ENCODE results near the gene TULP4. TPM values are rescaled to one million over a fixed set of nuclear protein-coding genes. Genes with fewer than 3 reads are reported as not detected.

Gene TULP4, protein sequence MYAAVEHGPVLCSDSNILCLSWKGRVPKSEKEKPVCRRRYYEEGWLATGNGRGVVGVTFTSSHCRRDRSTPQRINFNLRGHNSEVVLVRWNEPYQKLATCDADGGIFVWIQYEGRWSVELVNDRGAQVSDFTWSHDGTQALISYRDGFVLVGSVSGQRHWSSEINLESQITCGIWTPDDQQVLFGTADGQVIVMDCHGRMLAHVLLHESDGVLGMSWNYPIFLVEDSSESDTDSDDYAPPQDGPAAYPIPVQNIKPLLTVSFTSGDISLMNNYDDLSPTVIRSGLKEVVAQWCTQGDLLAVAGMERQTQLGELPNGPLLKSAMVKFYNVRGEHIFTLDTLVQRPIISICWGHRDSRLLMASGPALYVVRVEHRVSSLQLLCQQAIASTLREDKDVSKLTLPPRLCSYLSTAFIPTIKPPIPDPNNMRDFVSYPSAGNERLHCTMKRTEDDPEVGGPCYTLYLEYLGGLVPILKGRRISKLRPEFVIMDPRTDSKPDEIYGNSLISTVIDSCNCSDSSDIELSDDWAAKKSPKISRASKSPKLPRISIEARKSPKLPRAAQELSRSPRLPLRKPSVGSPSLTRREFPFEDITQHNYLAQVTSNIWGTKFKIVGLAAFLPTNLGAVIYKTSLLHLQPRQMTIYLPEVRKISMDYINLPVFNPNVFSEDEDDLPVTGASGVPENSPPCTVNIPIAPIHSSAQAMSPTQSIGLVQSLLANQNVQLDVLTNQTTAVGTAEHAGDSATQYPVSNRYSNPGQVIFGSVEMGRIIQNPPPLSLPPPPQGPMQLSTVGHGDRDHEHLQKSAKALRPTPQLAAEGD (N-terminal part only)
- 104 TPM for total RNA-seq
- long read RNA-seq, transcript TULP4-207 (2 exons, 680 nt): major isoform, 5 of 35 reads
- long read RNA-seq, partial matches to known transcripts: 8 of 35 reads
- long read RNA-seq, other reads (novel, unspliced or antisense): 22 of 35 reads

DNA sequence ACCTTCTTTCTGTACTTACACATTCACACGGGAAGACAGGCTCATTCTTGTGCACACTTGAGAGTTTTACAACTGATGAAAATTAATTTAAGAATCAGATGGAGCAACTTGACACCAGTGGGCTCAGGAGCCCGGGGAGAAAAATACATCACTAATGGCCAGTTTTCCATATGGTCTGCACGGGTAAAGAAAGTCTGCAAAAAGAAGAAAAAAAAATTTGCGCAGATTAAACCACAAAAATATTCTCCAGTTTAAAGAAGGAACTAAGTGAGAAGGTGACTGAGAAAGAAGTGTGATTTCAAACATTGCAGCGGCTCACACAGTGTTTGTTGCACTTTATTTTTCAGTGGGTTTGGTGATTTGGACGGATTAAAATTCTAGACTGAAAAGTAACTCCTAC lies at the start of gene TULP4:
TSS of gene TULP4 (plus strand) at position 301 of the 400 bp plus-strand sequence. CDS start 1,552 bp downstream, outside the sequence.
- Histone ChIP-seq H3K27me3 (ENCODE audit: low read depth) (no peaks in the 10 kb centered on the region), H3K4me1 (no peaks in the 10 kb centered on the region), H3K27ac (no peak within 1 kb of the TSS), H3K4me3 (no peak within 1 kb of the TSS), H3K9me3 (no peaks in the 10 kb centered on the region), H3K36me3 (peaks cover 11% of the 10 kb centered on the region)
- TF ChIP-seq, protein P1, sequence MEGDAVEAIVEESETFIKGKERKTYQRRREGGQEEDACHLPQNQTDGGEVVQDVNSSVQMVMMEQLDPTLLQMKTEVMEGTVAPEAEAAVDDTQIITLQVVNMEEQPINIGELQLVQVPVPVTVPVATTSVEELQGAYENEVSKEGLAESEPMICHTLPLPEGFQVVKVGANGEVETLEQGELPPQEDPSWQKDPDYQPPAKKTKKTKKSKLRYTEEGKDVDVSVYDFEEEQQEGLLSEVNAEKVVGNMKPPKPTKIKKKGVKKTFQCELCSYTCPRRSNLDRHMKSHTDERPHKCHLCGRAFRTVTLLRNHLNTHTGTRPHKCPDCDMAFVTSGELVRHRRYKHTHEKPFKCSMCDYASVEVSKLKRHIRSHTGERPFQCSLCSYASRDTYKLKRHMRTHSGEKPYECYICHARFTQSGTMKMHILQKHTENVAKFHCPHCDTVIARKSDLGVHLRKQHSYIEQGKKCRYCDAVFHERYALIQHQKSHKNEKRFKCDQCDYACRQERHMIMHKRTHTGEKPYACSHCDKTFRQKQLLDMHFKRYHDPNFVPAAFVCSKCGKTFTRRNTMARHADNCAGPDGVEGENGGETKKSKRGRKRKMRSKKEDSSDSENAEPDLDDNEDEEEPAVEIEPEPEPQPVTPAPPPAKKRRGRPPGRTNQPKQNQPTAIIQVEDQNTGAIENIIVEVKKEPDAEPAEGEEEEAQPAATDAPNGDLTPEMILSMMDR (IDR thresholded peaks at IDR 0.05): no peak
- intact Hi-C loops (cut with DNase I): no loop called here
- ATAC-seq (no peak), DNase-seq (no peak)

DNA sequence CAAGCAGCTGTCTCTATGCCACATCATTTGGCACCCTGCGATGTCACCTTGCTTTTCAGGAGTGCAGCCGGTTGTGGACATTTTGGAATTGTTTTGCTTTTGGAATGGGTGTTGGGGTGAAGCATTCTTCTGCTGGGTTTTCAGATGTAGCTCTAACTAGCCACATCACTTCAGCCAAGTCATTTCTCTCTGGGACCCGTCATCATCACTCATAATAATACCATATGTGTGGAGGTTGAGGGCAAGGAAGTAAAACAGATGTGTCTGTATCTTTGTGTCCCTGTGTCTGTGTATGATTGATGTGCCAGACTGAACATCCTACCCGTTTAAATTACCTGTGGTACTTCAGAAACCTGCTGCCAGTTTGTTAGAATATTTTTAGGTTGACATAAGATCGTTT lies 49.5 kb upstream of the TULP4 start:
- H3K4me1 ChIP-seq: no peaks in the 10 kb centered on the region
- no peaks in the 10 kb centered on the region for H3K36me3 ChIP-seq
- DNase-seq: no peak
- no peak overlapping the region for H3K4me3 ChIP-seq
- intact Hi-C loops (cut with DNase I): no loop called here
- no peak for ATAC-seq
- H3K27me3 ChIP-seq (ENCODE audit: low read depth): no peaks in the 10 kb centered on the region
- TF ChIP-seq, protein P1 (IDR thresholded peaks at IDR 0.05): no peak
- no peak overlapping the region for H3K27ac ChIP-seq
- no peaks in the 10 kb centered on the region for H3K9me3 ChIP-seq

DNA sequence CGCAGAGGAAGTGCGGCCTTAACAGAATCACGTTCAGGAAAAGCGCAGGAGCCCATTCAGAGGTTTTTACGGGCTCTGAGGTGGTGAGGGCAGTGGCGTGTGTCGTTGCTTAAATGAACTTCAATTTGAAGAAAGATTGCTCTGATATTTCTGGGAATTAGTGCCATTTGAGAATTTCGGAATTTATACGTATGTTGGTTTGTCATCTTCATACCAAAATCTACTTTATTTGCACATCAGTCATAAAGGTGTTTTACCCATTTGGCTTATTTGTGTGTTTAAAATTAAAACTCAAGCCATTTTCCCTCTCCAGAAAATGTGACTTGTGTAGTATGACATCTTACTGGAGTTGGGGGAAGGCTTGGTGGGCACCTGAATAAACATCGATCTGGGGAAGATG lies 48.1 kb upstream of the TULP4 start:
- Histone ChIP-seq H3K27me3 (ENCODE audit: low read depth) (no peaks in the 10 kb centered on the region), H3K4me1 (no peaks in the 10 kb centered on the region), H3K36me3 (no peaks in the 10 kb centered on the region), H3K9me3 (no peaks in the 10 kb centered on the region), H3K27ac (no peak overlapping the region), H3K4me3 (no peak overlapping the region)
- DNase-seq (no peak), ATAC-seq (no peak)
- TF ChIP-seq, protein P1 (IDR thresholded peaks at IDR 0.05): no peak
- intact Hi-C loops (cut with DNase I): no loop called here

DNA sequence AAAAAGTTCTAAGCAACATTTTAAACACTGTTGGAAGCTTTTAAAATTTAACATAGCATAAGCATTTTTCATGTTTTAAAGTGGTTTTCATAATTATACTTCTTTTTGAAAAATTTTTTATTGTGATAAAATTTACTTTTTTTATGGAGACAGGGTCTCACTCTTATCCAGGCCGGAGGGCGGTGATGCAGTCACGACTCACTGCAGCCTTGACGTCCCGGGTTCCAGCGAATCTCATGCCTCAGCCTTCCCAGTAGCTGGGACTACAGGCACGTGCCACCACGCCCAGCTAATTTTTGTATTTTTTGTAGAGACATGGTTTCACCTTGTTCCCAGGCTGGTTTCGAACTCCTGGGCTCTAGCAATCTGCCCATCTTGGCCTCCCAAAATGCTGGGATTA lies 46.1 kb upstream of the TULP4 start:
- Histone ChIP-seq H3K4me1 (peaks cover 6% of the 10 kb centered on the region), H3K36me3 (no peaks in the 10 kb centered on the region), H3K9me3 (no peaks in the 10 kb centered on the region), H3K27me3 (ENCODE audit: low read depth) (no peaks in the 10 kb centered on the region), H3K4me3 (no peak overlapping the region), H3K27ac (no peak overlapping the region)
- ATAC-seq: no peak
- no peak for DNase-seq
- TF ChIP-seq, protein P1 (IDR thresholded peaks at IDR 0.05): no peak
- intact Hi-C loops (cut with DNase I): no loop called here

DNA sequence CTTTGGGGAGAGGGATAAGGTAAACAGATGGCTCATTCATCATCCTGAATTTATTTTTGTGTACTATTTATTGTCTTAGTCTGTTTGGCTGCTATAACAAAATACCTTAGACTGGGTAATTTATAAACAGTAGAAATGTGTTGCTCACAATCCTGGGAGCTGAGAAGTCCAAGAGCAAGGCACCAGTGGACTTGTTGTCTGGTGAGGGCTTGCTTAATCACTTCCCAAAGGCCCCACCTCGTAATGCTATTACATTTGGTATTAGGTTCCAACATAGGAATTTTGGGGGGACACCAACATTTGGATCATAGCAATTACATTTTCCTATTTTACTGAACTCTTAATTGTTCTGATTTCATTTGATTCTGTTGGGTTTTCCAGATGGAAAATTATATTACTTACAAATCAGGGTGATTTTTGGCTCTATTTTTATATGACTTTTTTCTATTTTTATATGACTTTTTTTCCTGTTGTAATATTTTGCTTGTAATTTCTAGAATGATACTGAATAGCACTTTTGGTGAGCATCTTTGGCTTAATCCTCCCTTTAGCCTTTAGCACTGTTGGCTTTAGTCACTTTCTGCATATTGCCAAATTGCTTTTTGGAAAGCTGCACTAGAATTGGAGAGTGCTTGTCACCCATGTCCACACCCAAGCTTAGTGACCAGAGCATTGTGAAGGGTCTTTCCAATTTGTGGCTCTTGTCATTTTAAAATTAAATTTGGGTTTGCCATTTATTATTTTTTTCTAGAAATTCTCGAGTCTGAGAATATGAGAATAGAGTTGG lies 43.7 kb upstream of the TULP4 start:
- intact Hi-C loops (cut with DNase I): no loop called here
- Histone ChIP-seq H3K9me3 (no peaks in the 10 kb centered on the region), H3K27me3 (ENCODE audit: low read depth) (no peaks in the 10 kb centered on the region), H3K4me1 (peaks cover 10% of the 10 kb centered on the region), H3K27ac (no peak overlapping the region), H3K36me3 (no peaks in the 10 kb centered on the region), H3K4me3 (no peak overlapping the region)
- DNase-seq: no peak
- no peak for ATAC-seq
- TF ChIP-seq, protein P1 (IDR thresholded peaks at IDR 0.05): no peak
